Measurements from ENCODE around the gene PMF1. TPM values are rescaled to one million over a fixed set of nuclear protein-coding genes. Genes with fewer than 3 reads are reported as not detected.

The PMF1 gene
- total RNA-seq, 1 donor from 2014 or later = 81.8 TPM

DNA sequence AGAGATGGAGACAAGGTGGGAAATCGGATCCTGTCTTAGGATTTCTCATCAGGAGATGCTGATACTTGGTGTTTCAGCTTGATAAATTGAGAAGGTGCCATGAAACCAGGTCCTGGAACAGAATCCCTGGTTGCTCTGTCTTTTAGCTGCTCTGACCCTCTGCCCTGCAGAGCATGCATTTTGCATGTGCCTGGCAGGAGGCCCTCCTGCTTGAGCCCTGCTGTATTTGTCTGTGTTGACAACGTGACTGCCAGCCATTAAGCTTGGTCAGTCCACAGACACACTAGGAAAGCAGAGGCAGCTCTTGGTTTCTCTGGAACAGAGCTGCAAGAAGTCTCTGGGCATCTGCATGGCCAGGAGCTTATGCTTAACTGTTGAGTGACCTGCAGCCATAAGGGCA lies 16.4 kb upstream of the PMF1 start:
- TF ChIP-seq, protein P1, sequence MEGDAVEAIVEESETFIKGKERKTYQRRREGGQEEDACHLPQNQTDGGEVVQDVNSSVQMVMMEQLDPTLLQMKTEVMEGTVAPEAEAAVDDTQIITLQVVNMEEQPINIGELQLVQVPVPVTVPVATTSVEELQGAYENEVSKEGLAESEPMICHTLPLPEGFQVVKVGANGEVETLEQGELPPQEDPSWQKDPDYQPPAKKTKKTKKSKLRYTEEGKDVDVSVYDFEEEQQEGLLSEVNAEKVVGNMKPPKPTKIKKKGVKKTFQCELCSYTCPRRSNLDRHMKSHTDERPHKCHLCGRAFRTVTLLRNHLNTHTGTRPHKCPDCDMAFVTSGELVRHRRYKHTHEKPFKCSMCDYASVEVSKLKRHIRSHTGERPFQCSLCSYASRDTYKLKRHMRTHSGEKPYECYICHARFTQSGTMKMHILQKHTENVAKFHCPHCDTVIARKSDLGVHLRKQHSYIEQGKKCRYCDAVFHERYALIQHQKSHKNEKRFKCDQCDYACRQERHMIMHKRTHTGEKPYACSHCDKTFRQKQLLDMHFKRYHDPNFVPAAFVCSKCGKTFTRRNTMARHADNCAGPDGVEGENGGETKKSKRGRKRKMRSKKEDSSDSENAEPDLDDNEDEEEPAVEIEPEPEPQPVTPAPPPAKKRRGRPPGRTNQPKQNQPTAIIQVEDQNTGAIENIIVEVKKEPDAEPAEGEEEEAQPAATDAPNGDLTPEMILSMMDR (IDR thresholded peaks at IDR 0.05; ENCODE audit: insufficient read depth, low read length, poor library complexity, severe bottlenecking) = no peak
- no peak for DNase-seq (ENCODE audit: low read depth)
- Histone ChIP-seq H3K27me3 (ENCODE audit: control insufficient read depth, insufficient read depth, low read length) (no peaks in the 10 kb centered on the region), H3K36me3 (ENCODE audit: control insufficient read depth, insufficient read depth, low read length) (peaks cover 1% of the 10 kb centered on the region), H3K4me3 (ENCODE audit: low read depth, low read length) (no peak overlapping the region)

DNA sequence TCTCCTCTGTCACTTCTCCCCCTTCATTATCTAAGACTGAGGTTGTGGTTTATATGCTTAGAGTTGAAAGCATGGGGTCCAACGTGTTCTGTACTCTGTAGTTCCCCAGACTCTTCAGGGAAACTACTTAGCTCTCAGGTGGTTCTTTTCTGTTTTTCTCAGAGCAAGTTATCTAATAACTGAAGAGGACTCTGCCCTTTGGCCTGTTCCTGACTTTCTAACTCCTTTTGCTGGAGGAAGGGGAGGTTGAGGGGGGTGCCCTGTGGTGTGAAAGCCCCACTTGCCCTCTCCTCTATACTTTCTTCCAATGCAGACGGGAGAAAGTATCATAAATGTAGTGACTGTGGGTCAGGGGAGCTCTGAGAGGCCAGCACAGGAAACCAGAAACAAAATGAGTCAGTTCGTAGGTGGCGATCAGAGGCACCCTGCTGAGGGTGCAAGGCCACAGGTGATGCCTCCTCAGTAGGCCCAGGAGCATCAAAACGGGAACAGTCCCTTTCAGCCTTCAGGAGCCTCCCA lies 13.9 kb upstream of the PMF1 start:
- no peak for DNase-seq (ENCODE audit: low read depth)
- H3K4me3 ChIP-seq (ENCODE audit: low read depth, low read length) = no peak overlapping the region
- no peaks in the 10 kb centered on the region for H3K27me3 ChIP-seq (ENCODE audit: control insufficient read depth, insufficient read depth, low read length)
- TF ChIP-seq, protein P1 (IDR thresholded peaks at IDR 0.05; ENCODE audit: insufficient read depth, low read length, poor library complexity, severe bottlenecking) = no peak
- H3K36me3 ChIP-seq (ENCODE audit: control insufficient read depth, insufficient read depth, low read length) = peaks cover 1% of the 10 kb centered on the region

DNA sequence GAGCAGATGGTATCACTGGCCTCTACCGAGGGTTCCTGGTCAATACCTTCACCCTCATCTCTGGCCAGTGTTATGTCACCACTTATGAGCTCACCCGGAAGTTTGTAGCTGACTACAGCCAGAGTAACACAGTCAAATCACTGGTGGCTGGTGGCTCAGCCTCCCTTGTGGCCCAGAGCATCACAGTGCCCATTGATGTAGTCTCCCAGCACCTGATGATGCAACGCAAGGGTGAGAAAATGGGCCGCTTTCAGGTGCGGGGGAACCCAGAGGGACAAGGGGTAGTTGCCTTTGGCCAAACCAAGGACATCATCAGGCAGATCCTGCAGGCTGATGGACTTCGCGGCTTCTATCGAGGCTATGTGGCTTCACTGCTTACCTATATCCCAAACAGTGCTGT lies 12.8 kb upstream of the PMF1 start:
- TF ChIP-seq, protein P1 (IDR thresholded peaks at IDR 0.05; ENCODE audit: insufficient read depth, low read length, poor library complexity, severe bottlenecking) = no peak
- no peak for DNase-seq (ENCODE audit: low read depth)
- H3K4me3 ChIP-seq (ENCODE audit: low read depth, low read length) = no peak overlapping the region
- no peaks in the 10 kb centered on the region for H3K27me3 ChIP-seq (ENCODE audit: control insufficient read depth, insufficient read depth, low read length)
- H3K36me3 ChIP-seq (ENCODE audit: control insufficient read depth, insufficient read depth, low read length) = peaks cover 1% of the 10 kb centered on the region

DNA sequence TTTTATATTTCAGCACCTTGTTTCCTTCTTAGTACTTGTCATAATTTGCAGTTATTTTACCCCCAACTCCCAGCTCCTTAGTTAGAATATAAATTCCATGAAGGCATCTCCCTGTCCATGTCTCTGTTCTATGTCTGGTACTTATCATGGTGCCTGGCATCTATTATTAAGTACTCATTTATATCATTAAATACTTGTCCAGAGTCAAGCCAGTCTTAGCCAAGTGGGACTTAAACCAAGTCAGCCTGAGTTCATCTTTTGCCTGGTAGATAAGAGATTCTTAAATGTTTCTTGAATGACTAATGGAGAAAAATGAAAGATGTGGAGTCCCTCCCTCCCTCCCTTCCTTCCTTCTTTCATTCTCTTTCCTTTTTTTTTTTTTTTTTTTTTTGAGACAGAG lies 9.5 kb upstream of the PMF1 start:
- TF ChIP-seq, protein P1 (IDR thresholded peaks at IDR 0.05; ENCODE audit: insufficient read depth, low read length, poor library complexity, severe bottlenecking) = no peak
- DNase-seq (ENCODE audit: low read depth) = no peak
- Histone ChIP-seq H3K36me3 (ENCODE audit: control insufficient read depth, insufficient read depth, low read length) (no peaks in the 10 kb centered on the region), H3K4me3 (ENCODE audit: low read depth, low read length) (no peak overlapping the region), H3K27me3 (ENCODE audit: control insufficient read depth, insufficient read depth, low read length) (no peaks in the 10 kb centered on the region)

DNA sequence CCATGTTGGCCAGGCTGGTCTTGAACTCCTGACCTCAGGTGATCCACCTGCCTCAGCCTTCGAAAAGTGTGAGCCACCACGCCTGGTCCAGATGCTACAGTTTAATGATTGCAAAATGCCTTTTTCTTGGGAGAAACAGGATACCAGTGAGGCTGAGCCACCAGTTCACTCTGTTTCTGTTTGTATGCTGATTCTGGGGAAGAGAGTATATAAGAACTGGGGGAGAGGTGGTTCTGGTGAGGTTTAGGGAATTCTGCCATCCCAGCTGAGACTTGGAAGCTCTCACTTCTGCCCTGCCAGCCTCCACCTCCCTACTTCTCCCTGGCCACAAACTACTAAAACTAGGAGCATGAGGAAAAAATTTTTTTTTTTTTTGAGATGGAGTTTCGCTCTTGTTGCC lies 8.1 kb upstream of the PMF1 start:
- H3K4me3 ChIP-seq (ENCODE audit: low read depth, low read length) = no peak overlapping the region
- no peaks in the 10 kb centered on the region for H3K36me3 ChIP-seq (ENCODE audit: control insufficient read depth, insufficient read depth, low read length)
- H3K27me3 ChIP-seq (ENCODE audit: control insufficient read depth, insufficient read depth, low read length) = no peaks in the 10 kb centered on the region
- TF ChIP-seq, protein P1 (IDR thresholded peaks at IDR 0.05; ENCODE audit: insufficient read depth, low read length, poor library complexity, severe bottlenecking) = no peak
- no peak for DNase-seq (ENCODE audit: low read depth)

DNA sequence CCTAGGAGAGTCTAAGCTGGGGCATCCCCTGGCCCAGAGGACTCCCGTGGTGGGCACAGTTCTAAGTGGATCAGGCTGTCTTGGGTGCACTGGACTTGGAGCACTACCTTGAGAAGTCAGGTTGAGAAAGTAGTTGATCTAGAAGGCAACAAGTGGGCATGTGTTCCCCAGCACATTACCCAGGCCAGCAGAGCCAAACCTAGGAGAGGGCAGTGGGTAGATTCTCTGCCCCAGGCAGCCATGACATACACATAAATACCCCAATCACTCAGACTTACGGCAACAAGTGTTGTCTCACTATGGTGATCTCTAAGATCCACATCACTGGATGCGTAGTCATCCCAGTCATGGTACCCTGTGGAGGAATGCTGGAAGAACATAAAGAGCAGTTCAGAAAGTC lies 1.6 kb upstream of the PMF1 start:
- H3K27me3 ChIP-seq (ENCODE audit: control insufficient read depth, insufficient read depth, low read length) = no peaks in the 10 kb centered on the region
- TF ChIP-seq, protein P1 (IDR thresholded peaks at IDR 0.05; ENCODE audit: insufficient read depth, low read length, poor library complexity, severe bottlenecking) = no peak
- no peaks in the 10 kb centered on the region for H3K36me3 ChIP-seq (ENCODE audit: control insufficient read depth, insufficient read depth, low read length)
- DNase-seq (ENCODE audit: low read depth) = no peak
- no peak overlapping the region for H3K4me3 ChIP-seq (ENCODE audit: low read depth, low read length)
